Measurements from ENCODE around the gene MKI67. TPM values are rescaled to one million over a fixed set of nuclear protein-coding genes. Genes with fewer than 3 reads are reported as not detected.

Gene MKI67
- total and polyA plus RNA-seq, 10 of the 15 experiments (the other 5 are each of a cell fraction or from before 2014, with no cell fraction given) = 22.3 to 183 (median 82.9) TPM

GRCh38 chr10:128056303-128057050, 69.7 kb downstream of the MKI67 start:
- ChIA-PET POLR2A (interaction anchor here (10.2 kb wide), 1 partner anchor 7 kb away, joined by 117 read pairs; no protein-coding TSS in a partner anchor), RAD21 (ENCODE audit: unreplicated experiment) (no interaction called here), SMC1A (ENCODE audit: uncharacterized antibody, unreplicated experiment) (interaction anchor here (0.6 kb wide), 1 partner anchor 21 kb away, joined by 3 read pairs; no protein-coding TSS in a partner anchor), CTCF (no interaction called here)
- 80% methylated on average over 17 of the region's 17 CpGs for WGBS (ENCODE audit: insufficient coverage, insufficient replicate concordance, low lambda C conversion rate, missing lambda C conversion rate)
- in situ Hi-C loops (cut with MboI) = no loop called here
- H3K79me2 ChIP-seq (ENCODE audit: control insufficient read depth, insufficient read depth, low read length) = no peaks in the 10 kb centered on the region
- no peak overlapping the region for H3K27ac ChIP-seq (ENCODE audit: control insufficient read depth, insufficient read depth)
- no peak overlapping the region for H3K9ac ChIP-seq (ENCODE audit: control insufficient read depth, insufficient read depth, low read length)
- H3K4me2 ChIP-seq (ENCODE audit: control insufficient read depth, insufficient read depth) = no peak overlapping the region
- no peak overlapping the region for H3K4me3 ChIP-seq
- peaks cover 2 to 11% of the 10 kb centered on the region in 2 experiments for H3K36me3 ChIP-seq (ENCODE audit: control insufficient read depth in 2 of 2, insufficient read depth in 2 of 2, low read length in 1 of 2)
- no peaks in the 10 kb centered on the region for H3K4me1 ChIP-seq (ENCODE audit: control insufficient read depth, insufficient read depth, low read length)
- H4K20me1 ChIP-seq (ENCODE audit: control insufficient read depth, insufficient read depth) = no peaks in the 10 kb centered on the region
- intact Hi-C loops (cut with micrococcal nuclease; ENCODE audit: unreplicated experiment) = no loop called here
- ATAC-seq = no peak
- FAIRE-seq = no peak
- H2AFZ ChIP-seq (ENCODE audit: control insufficient read depth, low read depth, low read length) = no peak overlapping the region
- no peaks in the 10 kb centered on the region for H3K27me3 ChIP-seq (replicated peaks in 1 of 2; ENCODE audit: control insufficient read depth in 2 of 2, insufficient read depth in 2 of 2, low read length in 1 of 2)
- H3K9me3 ChIP-seq (replicated peaks; ENCODE audit: control insufficient read depth, insufficient read depth, low read length) = no peaks in the 10 kb centered on the region
- no peak for TF ChIP-seq E2F8 (IDR thresholded peaks at IDR 0.05; ENCODE audit: low read depth, partially characterized antibody)
- TF ChIP-seq REST (IDR thresholded peaks at IDR 0.05; ENCODE audit: low read depth, low read length) = no peak
- TF ChIP-seq RELA (IDR thresholded peaks at IDR 0.05; ENCODE audit: borderline replicate concordance, partially characterized antibody) = no peak
- no peak for TF ChIP-seq ZBTB4 (CRISPR knock-in tag; IDR thresholded peaks at IDR 0.05)
- no peak for TF ChIP-seq SRF (IDR thresholded peaks at IDR 0.05; ENCODE audit: low read depth in 2 of 2, low read length in 2 of 2)
- no peak for TF ChIP-seq NRF1 (conservative IDR thresholded peaks at IDR 0.05; ENCODE audit: low read depth, low read length)
- no peak for TF ChIP-seq LARP7 (IDR thresholded peaks at IDR 0.05)
- no peak for TF ChIP-seq ZBED1 (IDR thresholded peaks at IDR 0.05; ENCODE audit: borderline replicate concordance)
- no peak for TF ChIP-seq ZNF207 (IDR thresholded peaks at IDR 0.05; ENCODE audit: borderline replicate concordance)
- no peak for TF ChIP-seq CHD4 (IDR thresholded peaks at IDR 0.05)
- no peak for DNase-seq (ENCODE audit: low read depth, low spot score)
- BruUV-seq (replicated peaks) = no TSS peak
